HG02759 (cell line): ENCODE data around the gene JMJD1C.

Source experiments
- ATAC-seq: cut with Tn5 transposase; IDR thresholded peaks from one replicate; pipeline ENCODE4 v1.9.1; 2021; ENCODE audit warnings: mild to moderate bottlenecking, moderate library complexity; ENCODE audit not compliant: unreplicated experiment

The JMJD1C gene

DNA sequence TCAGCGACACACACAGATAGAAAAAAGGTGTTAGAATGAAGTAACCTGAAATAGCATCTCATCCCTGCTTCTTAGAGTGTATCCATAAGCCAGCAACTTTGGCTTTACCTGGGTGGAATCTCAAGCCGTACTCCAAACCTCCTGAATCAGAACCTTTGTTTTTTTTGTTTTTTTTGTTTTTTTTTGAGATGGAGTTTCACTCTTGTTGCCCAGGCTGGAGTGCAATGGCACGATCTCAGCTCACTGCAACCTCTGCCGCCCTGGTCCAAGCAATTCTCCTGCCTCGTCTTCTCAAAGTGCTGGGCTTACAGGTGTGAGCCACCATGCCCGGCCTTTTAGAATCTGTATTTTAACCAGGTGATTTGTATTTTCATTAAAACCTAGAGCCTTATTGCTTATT is 323.6 kb downstream of the JMJD1C start:
- ATAC-seq = no peak

DNA sequence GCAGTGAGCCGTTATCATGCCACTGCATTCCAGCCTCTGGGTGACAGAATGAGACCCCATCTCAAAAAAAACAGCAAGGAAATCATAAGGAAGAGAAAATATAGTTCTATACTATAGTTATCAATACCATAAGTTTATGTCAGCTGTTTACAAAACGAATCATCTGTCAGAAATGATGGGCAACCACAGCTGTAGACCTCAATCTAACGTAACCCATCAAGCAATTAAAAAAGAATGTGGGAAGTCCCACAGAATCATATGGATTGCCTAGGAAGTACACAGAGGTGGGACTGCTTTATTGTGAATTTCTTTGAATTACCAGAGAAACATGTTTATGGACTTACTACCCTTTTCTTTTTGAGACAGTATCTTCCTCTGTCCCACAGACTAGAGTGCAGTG is 325.7 kb downstream of the JMJD1C start:
- no peak for ATAC-seq

DNA sequence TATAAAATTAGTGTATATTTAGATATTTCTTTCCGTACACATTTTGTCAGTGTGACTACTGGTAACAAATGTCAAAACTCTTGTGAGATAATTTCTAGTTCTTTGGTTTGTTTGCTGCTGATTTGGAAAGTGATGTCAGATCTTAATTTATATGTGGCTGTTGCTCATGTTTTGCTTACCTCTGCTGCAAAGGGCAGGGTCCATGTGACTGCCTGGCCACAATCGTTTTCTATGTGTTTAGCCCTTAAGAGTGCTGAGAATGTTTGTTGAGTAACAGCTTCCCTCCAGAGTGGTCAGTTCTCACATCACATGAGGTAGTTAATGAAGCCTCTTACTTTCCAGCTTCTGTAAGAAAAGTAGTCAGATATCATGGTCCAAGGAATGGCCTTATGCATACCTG is 328.5 kb downstream of the JMJD1C start:
- no peak for ATAC-seq

DNA sequence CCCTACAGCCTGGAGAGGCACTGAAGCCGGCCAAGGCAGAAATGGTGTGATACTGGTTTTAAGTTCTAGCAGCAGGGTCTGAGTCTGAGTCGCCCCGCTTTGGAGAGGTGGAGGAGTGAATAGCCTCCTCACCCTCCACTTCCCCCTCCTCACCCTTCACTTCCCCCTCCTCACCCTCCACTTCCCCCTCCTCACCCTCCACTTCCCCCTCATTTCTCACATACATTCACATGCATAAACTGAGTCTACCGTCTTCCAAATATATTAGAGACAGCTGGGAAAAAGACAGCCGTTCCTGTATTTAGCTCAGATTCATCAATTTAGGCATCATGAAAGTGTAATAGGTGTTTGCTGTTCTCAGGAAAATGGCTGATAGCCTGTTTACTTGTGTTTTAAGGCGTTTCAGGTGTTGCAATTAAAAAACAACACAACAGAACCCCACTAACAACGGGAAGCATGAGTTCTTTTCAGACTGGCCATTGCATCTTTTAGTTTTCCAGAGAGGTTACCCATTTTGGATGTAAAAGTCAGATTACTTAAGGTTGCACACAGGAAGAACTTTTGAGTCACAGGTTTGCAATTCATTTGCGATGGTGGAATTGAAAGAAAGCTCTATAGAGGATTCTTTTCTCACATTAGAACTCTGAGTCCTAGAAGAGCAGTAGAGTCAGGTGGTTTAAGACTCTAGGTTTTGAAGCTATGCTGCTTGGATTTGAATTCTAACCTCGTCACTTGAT is 331.8 kb downstream of the JMJD1C start:
- ATAC-seq = no peak

DNA sequence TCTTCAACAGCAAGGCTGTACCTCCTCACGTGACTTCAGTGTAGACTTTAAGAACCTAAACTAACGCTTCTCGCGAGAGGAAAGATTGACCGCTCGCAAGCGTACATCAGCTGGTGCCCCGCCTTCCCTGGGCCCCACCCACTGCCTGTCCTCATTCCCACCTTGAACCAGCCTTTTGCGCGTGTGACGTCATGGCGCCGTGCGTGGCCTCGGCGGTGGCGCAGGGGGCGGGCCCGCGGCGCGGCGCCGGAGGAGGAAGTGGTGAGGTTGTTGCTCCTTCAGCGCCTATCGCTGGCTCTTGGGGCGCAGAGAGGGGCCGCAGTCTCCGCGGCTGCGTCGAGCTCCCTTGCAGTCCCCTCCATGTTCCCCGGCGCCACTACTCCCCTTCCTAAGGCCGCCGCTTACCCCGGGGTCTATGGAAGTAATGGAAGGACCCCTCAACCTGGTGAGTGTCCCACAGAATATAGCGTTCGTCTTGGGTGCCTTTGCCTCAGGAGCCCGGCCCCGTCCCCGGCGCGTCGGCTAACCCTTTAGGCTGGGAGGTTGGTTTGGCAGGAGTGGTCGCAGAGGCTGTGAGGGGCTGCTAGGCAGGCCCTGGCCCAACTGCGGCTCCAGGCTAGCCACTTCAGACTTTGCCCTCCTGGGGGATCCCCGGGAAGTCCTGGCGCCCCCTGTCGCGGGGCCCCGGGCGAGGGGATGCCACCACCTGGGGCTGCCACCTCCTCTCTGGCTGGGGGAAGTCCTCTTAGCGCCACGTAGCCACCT is 332.5 kb downstream of the JMJD1C start, which contains the start of gene NRBF2:
Gene NRBF2 (plus strand): TSS at position 273 of the 765 bp plus-strand sequence. CDS start 143 bp downstream, at position 416.
- peak; percentile 97 for ATAC-seq

DNA sequence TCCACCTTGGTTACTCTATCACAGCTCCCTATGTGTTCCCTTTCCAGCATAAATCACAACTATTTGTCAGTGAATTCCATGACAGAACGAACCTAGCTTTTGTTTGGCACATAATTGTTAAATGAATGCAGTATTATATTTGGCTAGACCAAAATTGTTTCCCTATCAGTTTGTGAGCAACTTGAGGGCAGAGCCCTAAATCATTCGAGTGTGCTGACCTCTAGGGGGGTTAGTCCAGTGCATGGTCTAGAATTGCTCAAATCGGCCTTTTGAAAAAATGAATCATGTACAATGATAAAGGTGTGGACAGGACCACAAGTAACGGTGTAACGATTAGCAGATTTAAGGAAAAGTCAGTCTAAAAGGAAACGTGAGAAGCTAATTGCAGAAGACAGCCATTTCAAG is 333.1 kb downstream of the JMJD1C start:
- ATAC-seq = no peak

DNA sequence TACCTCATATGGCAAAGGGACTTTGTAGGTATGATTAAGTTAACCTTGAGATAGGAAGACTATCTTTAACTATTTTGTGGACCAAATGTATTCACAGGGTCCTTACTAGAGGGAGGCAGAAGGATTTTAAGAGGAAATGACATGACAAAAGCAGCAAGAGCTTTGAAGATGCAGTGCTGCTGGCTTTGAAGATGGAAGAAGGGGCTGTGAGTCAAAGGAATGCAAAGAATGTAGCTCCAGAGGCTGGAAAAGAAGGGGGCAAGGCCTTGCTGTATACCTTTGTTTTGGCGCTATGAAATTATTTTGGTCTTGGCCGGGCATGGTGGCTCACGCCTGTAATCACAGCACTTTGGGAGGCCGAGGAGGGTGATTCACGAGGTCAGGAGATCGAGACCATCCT is 335.9 kb downstream of the JMJD1C start:
- no peak for ATAC-seq

DNA sequence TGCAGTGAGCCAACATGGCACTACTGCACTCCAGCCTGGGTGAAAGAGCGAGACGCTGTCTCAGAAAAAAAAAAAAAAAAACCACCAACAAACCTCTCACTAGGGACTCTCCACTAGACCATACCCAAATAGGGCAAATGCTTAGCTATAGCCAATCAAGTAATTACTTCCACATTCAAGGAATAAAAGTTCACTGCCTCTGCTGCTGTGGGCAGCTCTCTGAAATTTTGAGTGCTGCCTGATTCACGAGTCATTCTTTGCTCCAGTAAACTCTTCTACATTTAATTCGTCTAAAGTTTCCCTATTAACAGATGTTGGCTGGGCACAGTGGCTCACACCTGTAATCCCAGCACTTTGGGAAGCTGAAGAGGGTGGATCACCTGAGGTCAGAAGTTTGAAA is 337.3 kb downstream of the JMJD1C start:
- ATAC-seq = no peak

DNA sequence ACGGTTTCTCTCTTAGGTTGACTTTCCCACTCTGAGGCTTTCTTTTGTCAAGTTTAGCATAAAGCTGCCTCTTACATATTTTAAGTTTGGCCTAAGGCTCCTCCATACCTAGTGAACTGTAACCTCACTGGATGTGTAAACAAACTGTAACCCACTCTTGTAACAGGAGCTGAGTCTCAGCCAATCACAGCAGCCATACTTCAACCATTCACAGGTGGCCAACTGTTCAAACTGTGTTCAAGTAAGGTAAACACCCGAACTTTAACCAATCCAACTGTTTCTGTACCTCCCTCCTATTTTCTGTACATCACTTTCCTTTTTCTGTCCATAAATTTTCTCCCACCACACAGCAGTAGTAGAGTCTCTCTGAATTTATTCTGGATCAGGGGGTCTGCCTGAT is 340.3 kb downstream of the JMJD1C start:
- ATAC-seq = no peak

DNA sequence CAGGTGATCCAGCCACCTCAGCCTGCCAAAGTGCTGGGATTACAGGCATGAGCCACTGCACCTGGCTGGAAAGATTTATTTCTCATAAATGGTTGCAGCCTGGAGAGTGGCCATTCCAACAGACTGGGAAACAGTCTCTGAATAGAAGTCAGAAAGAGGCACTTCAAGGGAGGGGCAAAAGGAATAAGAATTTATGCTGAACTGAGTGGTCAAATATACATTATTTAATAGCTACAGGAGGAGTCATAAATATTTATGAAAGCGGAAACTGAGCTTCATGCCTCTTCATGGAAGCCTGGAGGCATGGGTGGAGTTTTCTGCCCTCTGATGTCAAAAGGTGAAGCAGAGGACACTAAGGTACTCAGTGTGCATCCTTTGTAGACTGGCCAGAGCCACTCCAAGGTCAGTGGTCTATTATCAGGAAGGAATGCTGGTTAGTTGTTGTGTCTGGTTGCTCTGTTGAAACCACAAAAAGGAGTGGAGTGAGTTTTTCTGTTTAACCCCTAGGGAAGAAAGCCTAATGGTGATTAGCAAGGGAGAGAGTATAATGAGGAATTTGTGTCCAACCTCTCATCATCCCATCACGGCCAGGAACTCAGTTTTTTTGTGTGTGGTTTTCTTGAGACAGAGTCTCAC is 341.9 kb downstream of the JMJD1C start:
- ATAC-seq = no peak

DNA sequence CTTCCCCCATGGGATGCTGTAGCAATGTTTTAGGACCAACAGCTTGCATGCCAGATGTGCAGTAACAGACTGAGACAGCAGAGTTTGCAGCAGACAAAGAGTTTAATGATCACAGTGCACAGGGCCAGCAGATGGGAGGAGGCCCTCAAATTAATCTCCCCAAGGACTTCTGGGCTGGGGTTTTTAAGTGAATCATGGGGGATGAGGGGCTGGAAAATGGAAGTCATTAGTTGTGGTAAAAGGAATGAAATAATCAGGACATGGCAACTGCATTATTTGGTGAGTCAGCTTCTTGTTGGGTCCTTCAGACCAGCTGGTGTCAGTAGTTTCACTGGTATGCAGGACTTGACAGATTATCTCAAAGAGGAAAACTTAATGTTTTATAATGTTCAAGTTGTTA is 345.2 kb downstream of the JMJD1C start:
- ATAC-seq = no peak

DNA sequence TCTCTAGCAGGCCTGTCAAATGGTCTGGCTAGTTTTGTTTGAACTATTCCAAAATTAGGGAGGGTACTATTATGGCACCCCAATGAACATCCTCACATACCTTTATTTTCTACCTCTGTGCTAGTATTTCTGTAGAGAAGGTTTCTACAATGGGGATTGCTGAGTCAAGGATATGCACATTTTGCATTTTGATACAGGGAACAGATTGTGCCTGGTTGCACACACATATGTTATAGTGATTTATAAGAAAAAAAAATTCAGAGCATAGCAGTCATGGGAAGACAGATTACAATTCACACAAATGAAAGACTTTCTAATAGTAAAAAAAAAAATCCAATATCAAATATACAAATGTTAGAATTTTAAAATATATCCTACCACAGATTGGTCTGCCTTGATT is 346.7 kb downstream of the JMJD1C start:
- no peak for ATAC-seq
